ENCODE data around the gene LAMTOR4.

Gene LAMTOR4

GRCh38 chr7:100148559-100149328 lies at the start of gene LAMTOR4:
LAMTOR4 (plus strand) TSS chr7:100148918; CDS start chr7:100148973, 55 bp downstream.
- peaks cover 4 to 17% (median 13%) of the 10 kb centered on the region in 4 donors for H3K4me1 ChIP-seq
- intact Hi-C loops (cut with DNase I; ENCODE audit: low total_unique reads) = loop anchor here (10.0 kb wide), 1 partner anchor 234 kb away; the partner anchor contains the start of gene TRIM4
- peak within 1 kb of the TSS; percentile 89 to 91 for H3K27ac ChIP-seq
- DNase-seq = peak; percentile 100
- no peaks in the 10 kb centered on the region for H3K9me3 ChIP-seq
- TF ChIP-seq CTCF (IDR thresholded peaks at IDR 0.05) = peak in 1 of 2 experiments; percentile 15
- H3K27me3 ChIP-seq = no peaks in the 10 kb centered on the region
- peak within 1 kb of the TSS; percentile 88 to 91 for H3K4me3 ChIP-seq
- H3K36me3 ChIP-seq = peaks cover 0 to 20% (median 6%) of the 10 kb centered on the region in 3 donors

- intact Hi-C loops (cut with DNase I; ENCODE audit: low total_unique reads) = no loop called here
- no peak for DNase-seq
- H3K4me3 ChIP-seq = peak overlapping the region; percentile 92 to 98
- H3K9me3 ChIP-seq = no peaks in the 10 kb centered on the region
- peaks cover 55 to 70% (median 56%) of the 10 kb centered on the region in 3 donors for H3K36me3 ChIP-seq
- no peak for TF ChIP-seq CTCF (IDR thresholded peaks at IDR 0.05)
- no peaks in the 10 kb centered on the region for H3K27me3 ChIP-seq
- H3K27ac ChIP-seq = peak overlapping the region; percentile 91 to 99
- H3K4me1 ChIP-seq = peaks cover 0 to 24% (median 18%) of the 10 kb centered on the region in 4 donors
Observed at GRCh38 chr7:100099452-100099851, 49.3 kb upstream of the LAMTOR4 start.

DNA sequence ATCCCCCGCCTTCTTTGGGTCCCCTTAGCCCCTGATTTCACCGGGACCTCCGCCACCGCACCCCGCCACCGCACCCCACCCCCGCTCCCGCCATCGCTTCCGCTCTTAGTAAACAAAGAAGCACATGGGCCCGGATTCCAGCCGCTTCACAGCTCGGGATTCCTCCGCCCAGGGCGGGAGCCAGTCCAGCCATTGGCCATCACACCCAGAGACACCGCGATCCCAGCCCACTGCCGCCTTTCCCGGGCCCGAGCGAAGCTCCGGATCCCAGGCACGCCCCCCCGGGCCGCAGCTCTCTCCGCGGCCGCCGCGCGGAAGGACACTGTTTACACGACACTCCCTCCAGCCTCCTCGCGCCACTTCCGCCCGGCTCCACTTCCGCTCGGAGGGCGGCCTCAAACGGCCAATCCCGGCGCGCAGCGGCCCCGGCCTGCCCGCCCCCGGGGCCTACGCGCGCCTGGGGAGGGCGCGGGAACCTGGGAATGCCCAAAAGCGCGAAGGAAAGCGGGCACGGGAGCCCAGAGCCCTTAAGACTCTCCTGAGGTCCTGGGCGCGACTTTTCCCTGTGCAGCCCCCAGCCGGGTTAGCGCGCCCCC lies 48.2 kb upstream of the LAMTOR4 start:
- Histone ChIP-seq H3K27ac (peak overlapping the region; percentile 91 to 99), H3K36me3 (peaks cover 54 to 70% (median 55%) of the 10 kb centered on the region in 3 donors), H3K4me1 (peaks cover 0 to 24% (median 18%) of the 10 kb centered on the region in 4 donors), H3K9me3 (no peaks in the 10 kb centered on the region), H3K4me3 (peak overlapping the region; percentile 92 to 98), H3K27me3 (no peaks in the 10 kb centered on the region)
- no peak for TF ChIP-seq CTCF (IDR thresholded peaks at IDR 0.05)
- intact Hi-C loops (cut with DNase I; ENCODE audit: low total_unique reads) = loop anchor here (2.0 kb wide), 1 partner anchor 26 kb away; the partner anchor contains the start of gene MBLAC1
- peak; percentile 93 to 98 for DNase-seq

- Histone ChIP-seq H3K9me3 (no peaks in the 10 kb centered on the region), H3K4me1 (peaks cover 0 to 24% (median 18%) of the 10 kb centered on the region in 4 donors), H3K36me3 (peaks cover 49 to 70% (median 54%) of the 10 kb centered on the region in 3 donors), H3K4me3 (peak within 1 kb of the TSS; percentile 92 to 98), H3K27me3 (no peaks in the 10 kb centered on the region), H3K27ac (peak within 1 kb of the TSS; percentile 91 to 99)
- intact Hi-C loops (cut with DNase I; ENCODE audit: low total_unique reads) = loop anchor here (2.0 kb wide), 1 partner anchor 26 kb away; the partner anchor contains the start of gene MBLAC1
- TF ChIP-seq CTCF (IDR thresholded peaks at IDR 0.05) = no peak
- peak; percentile 98 to 100 for DNase-seq
Observed at GRCh38 chr7:100101016-100101862, 47.5 kb upstream of the LAMTOR4 start, which contains the start of the genes AP4M1 and MCM7. AP4M1 (plus strand) TSS chr7:100101643; CDS start chr7:100101715, 72 bp downstream. MCM7 (minus strand) TSS chr7:100101397; CDS start chr7:100101294, 103 bp downstream.
